Mucosa of descending colon (tissue), 3 donors: Measurements from ENCODE around the gene DOCK10. TPM values are rescaled to one million over a fixed set of nuclear protein-coding genes. Genes with fewer than 3 reads are reported as not detected.

ENCODE experiments used
- ATAC-seq: fragments of 200-7000 bp; cut with Tn5 transposase; one replicate; pipeline ENCODE4 v1.9.1; 2020; ENCODE audit warnings: mild to moderate bottlenecking, moderate library complexity
- DNase-seq, 3 donors: peaks; one replicate each; pipeline ENCODE4 v3.0.0-alpha.2; 2020
- H3K36me3 ChIP-seq: fragments of 200-600 bp; one replicate; pipeline ENCODE4 v1.8.0; 2021; ENCODE audit warnings: low read depth, mild to moderate bottlenecking
- H3K4me1 ChIP-seq: fragments of 200-600 bp; one replicate; pipeline ENCODE4 v1.8.0; 2021; ENCODE audit warnings: low read depth, mild to moderate bottlenecking
- H3K4me3 ChIP-seq: fragments of 200-600 bp; one replicate; pipeline ENCODE4 v1.8.0; 2021; ENCODE audit warnings: mild to moderate bottlenecking
- H3K9me3 ChIP-seq: fragments of 200-600 bp; one replicate; pipeline ENCODE4 v1.8.0; 2021; ENCODE audit warnings: mild to moderate bottlenecking
- CTCF ChIP-seq: fragments of 200-600 bp; IDR thresholded peaks from one replicate; pipeline ENCODE4 v1.8.0; 2022; ENCODE audit warnings: antibody characterized with exemption, mild to moderate bottlenecking
- intact Hi-C, 2 donors: fragments of 100-400 bp; cut with DNase I in 1 of 2; cut with micrococcal nuclease in 1 of 2; formaldehyde crosslinking; loops; one replicate each; pipeline versions ENCODE4 v1.11.0 to v1.11.1; 2022; cut with DNase I, micrococcal nuclease
- total RNA-seq, 3 donors: library from RNA; stranded (reverse); fragmentation: NEBNext Ultra II Directional in 2 of 3; extraction: Animal tissue kit (Norgen Biotek cat#: 25700) in 2 of 3; gene quantifications; one replicate each; pipeline versions ENCODE4 v1.2.1 to v1.2.4, GENCODE V29; 2021 to 2023
- donor health status: DM: no; HTN: no; CAD: no; lungs with moderate emphysema.
- donor health status: DM: no; HTN: no; CAD: no.
- donor health status: DM: no; HTN: yes; CAD: no.

Gene DOCK10
- total RNA-seq, 3 donors from 2014 or later = 13.3 to 20.6 (median 14.7) TPM

GRCh38 chr2:225006730-225007129, 35.5 kb downstream of the DOCK10 start:
- DNase-seq (no peak), ATAC-seq (no peak)
- no peaks in the 10 kb centered on the region for H3K4me1 ChIP-seq
- no peaks in the 10 kb centered on the region for H3K36me3 ChIP-seq
- no peak overlapping the region for H3K4me3 ChIP-seq
- intact Hi-C loops = no loop called here
- H3K9me3 ChIP-seq = no peaks in the 10 kb centered on the region
- no peak for TF ChIP-seq CTCF

- H3K9me3 ChIP-seq = no peaks in the 10 kb centered on the region
- H3K36me3 ChIP-seq = no peaks in the 10 kb centered on the region
- no peaks in the 10 kb centered on the region for H3K4me1 ChIP-seq
- TF ChIP-seq CTCF = no peak
- no peak for ATAC-seq
- no peak overlapping the region for H3K4me3 ChIP-seq
- intact Hi-C loops = no loop called here
- no peak for DNase-seq
Observed at GRCh38 chr2:225004597-225004996, 37.7 kb downstream of the DOCK10 start.

GRCh38 chr2:225002656-225003045, 39.6 kb downstream of the DOCK10 start:
- Histone ChIP-seq H3K4me1 (no peaks in the 10 kb centered on the region), H3K36me3 (no peaks in the 10 kb centered on the region), H3K9me3 (no peaks in the 10 kb centered on the region), H3K4me3 (no peak overlapping the region)
- no peak for TF ChIP-seq CTCF
- DNase-seq (peak in 1 of 3 donors; percentile 43), ATAC-seq (peak; percentile 78)
- intact Hi-C loops = no loop called here

- H3K4me3 ChIP-seq = no peak overlapping the region
- DNase-seq (peak in 1 of 3 donors; percentile 79), ATAC-seq (peak; percentile 92)
- TF ChIP-seq CTCF = peak; percentile 59
- H3K4me1 ChIP-seq = no peaks in the 10 kb centered on the region
- H3K36me3 ChIP-seq = no peaks in the 10 kb centered on the region
- intact Hi-C loops = no loop called here
- H3K9me3 ChIP-seq = no peaks in the 10 kb centered on the region
Observed at GRCh38 chr2:225002039-225002655, 40.1 kb downstream of the DOCK10 start.

GRCh38 chr2:224999754-225000153, 42.5 kb downstream of the DOCK10 start:
- H3K4me1 ChIP-seq = no peaks in the 10 kb centered on the region
- TF ChIP-seq CTCF = no peak
- no peaks in the 10 kb centered on the region for H3K9me3 ChIP-seq
- no peak overlapping the region for H3K4me3 ChIP-seq
- DNase-seq = no peak
- no peak for ATAC-seq
- intact Hi-C loops = no loop called here
- H3K36me3 ChIP-seq = no peaks in the 10 kb centered on the region

- no peak for TF ChIP-seq CTCF
- intact Hi-C loops = no loop called here
- H3K36me3 ChIP-seq = no peaks in the 10 kb centered on the region
- H3K9me3 ChIP-seq = no peaks in the 10 kb centered on the region
- DNase-seq (no peak), ATAC-seq (no peak)
- H3K4me1 ChIP-seq = no peaks in the 10 kb centered on the region
- no peak overlapping the region for H3K4me3 ChIP-seq
Observed at GRCh38 chr2:224999321-224999720, 42.9 kb downstream of the DOCK10 start.
